DOHH2 (cell line): ENCODE data around the gene GRID2.

Experiments used
- H3F3A ChIP-seq: fragments of 200-600 bp; sonication (generic), shearing (Covaris generic); 2 replicates; pipeline ENCODE4 v1.6.0; 2016; ENCODE audit warnings: antibody characterized with exemption, mild to moderate bottlenecking; ENCODE audit not compliant: control insufficient read depth, insufficient read depth
- H3K27ac ChIP-seq: fragments of 200-600 bp; sonication (generic); 2 replicates; pipeline ENCODE4 v1.5.1; 2014; ENCODE audit warnings: low read depth, mild to moderate bottlenecking, low read length, moderate library complexity
- H3K27me3 ChIP-seq: fragments of 200-600 bp; sonication (generic); 2 replicates; pipeline ENCODE4 v1.6.1; 2014; ENCODE audit warnings: mild to moderate bottlenecking, low read length, mixed read lengths; ENCODE audit not compliant: control insufficient read depth
- H3K36me3 ChIP-seq: fragments of 200-600 bp; sonication (generic); 2 replicates; pipeline ENCODE4 v1.6.1; 2014; ENCODE audit warnings: mild to moderate bottlenecking, low read length, moderate library complexity, mixed read lengths; ENCODE audit not compliant: control insufficient read depth
- H3K4me1 ChIP-seq: fragments of 200-600 bp; sonication (generic); 2 replicates; pipeline ENCODE4 v1.6.1; 2014; ENCODE audit warnings: mild to moderate bottlenecking, low read length, mixed read lengths; ENCODE audit not compliant: control insufficient read depth
- H3K4me2 ChIP-seq: fragments of 200-600 bp; sonication (generic); 2 replicates; pipeline ENCODE4 v1.6.0; 2014; ENCODE audit warnings: mild to moderate bottlenecking, low read length, moderate library complexity
- H3K4me3 ChIP-seq: fragments of 200-600 bp; sonication (generic); 2 replicates; pipeline ENCODE4 v1.5.1; 2014; ENCODE audit warnings: mild to moderate bottlenecking, low read length, mixed read lengths
- H3K79me2 ChIP-seq: fragments of 200-600 bp; sonication (generic); 2 replicates; pipeline ENCODE4 v1.6.1; 2014; ENCODE audit warnings: mild to moderate bottlenecking, low read length, mixed read lengths; ENCODE audit not compliant: control insufficient read depth
- H3K9me2 ChIP-seq: fragments of 200-600 bp; sonication (generic); replicated peaks from 2 replicates; pipeline ENCODE4 v1.6.1; 2014; ENCODE audit warnings: mild to moderate bottlenecking, low read length, mixed read lengths; ENCODE audit not compliant: control insufficient read depth
- H3K9me3 ChIP-seq: fragments of 200-600 bp; sonication (generic); 2 replicates; pipeline ENCODE4 v1.6.1; 2014; ENCODE audit warnings: antibody characterized with exemption, low read length, mixed read lengths; ENCODE audit not compliant: control insufficient read depth, insufficient read depth
- H4K20me1 ChIP-seq: fragments of 200-600 bp; sonication (generic); 2 replicates; pipeline ENCODE4 v1.6.0; 2014; ENCODE audit warnings: low read depth, mild to moderate bottlenecking, antibody characterized with exemption, low read length, moderate library complexity; ENCODE audit not compliant: control insufficient read depth, insufficient read depth
- CTCF ChIP-seq: fragments of 200-600 bp; sonication (generic); IDR thresholded peaks from one replicate; pipeline ENCODE4 v1.5.1; 2014; ENCODE audit warnings: antibody characterized with exemption, mild to moderate bottlenecking, low read depth, low read length; ENCODE audit not compliant: poor library complexity, severe bottlenecking
- EZH2phosphoT487 ChIP-seq: fragments of 200-600 bp; sonication (generic); IDR thresholded peaks from 2 replicates; pipeline ENCODE4 v1.6.1; 2017; ENCODE audit warnings: borderline replicate concordance, mild to moderate bottlenecking, antibody characterized with exemption, low read length, moderate library complexity, mixed read lengths

Gene GRID2

GRCh38 chr4:93451954-93452353 lies 1148.2 kb downstream of the GRID2 start:
- TF ChIP-seq EZH2phosphoT487 = no peak
- no peak for TF ChIP-seq CTCF
- Histone ChIP-seq H3K9me2 (peaks cover 3% of the 10 kb centered on the region; the same call in 1 of the 2 replicates), H3K79me2 (no peaks in the 10 kb centered on the region), H4K20me1 (no peaks in the 10 kb centered on the region), H3K36me3 (no peaks in the 10 kb centered on the region), H3F3A (no peaks in the 10 kb centered on the region), H3K4me1 (no peaks in the 10 kb centered on the region), H3K27ac (no peak overlapping the region), H3K4me2 (no peak overlapping the region), H3K27me3 (no peaks in the 10 kb centered on the region), H3K4me3 (no peak overlapping the region), H3K9me3 (no peaks in the 10 kb centered on the region)

GRCh38 chr4:93461541-93461940 lies 1157.8 kb downstream of the GRID2 start:
- Histone ChIP-seq H3K9me3 (no peaks in the 10 kb centered on the region), H3K36me3 (no peaks in the 10 kb centered on the region), H4K20me1 (no peaks in the 10 kb centered on the region), H3K4me3 (no peak overlapping the region), H3K4me2 (no peak overlapping the region), H3K4me1 (no peaks in the 10 kb centered on the region), H3K27me3 (no peaks in the 10 kb centered on the region), H3F3A (no peaks in the 10 kb centered on the region), H3K79me2 (no peaks in the 10 kb centered on the region), H3K27ac (no peak overlapping the region), H3K9me2 (no peaks in the 10 kb centered on the region)
- TF ChIP-seq CTCF = no peak
- TF ChIP-seq EZH2phosphoT487 = no peak

GRCh38 chr4:93466446-93466845 lies 1162.7 kb downstream of the GRID2 start:
- H4K20me1 ChIP-seq = no peaks in the 10 kb centered on the region
- H3K4me3 ChIP-seq = no peak overlapping the region
- no peak overlapping the region for H3K27ac ChIP-seq
- no peaks in the 10 kb centered on the region for H3K4me1 ChIP-seq
- no peaks in the 10 kb centered on the region for H3K9me3 ChIP-seq
- H3F3A ChIP-seq = no peaks in the 10 kb centered on the region
- H3K4me2 ChIP-seq = no peak overlapping the region
- H3K36me3 ChIP-seq = no peaks in the 10 kb centered on the region
- no peaks in the 10 kb centered on the region for H3K79me2 ChIP-seq
- no peaks in the 10 kb centered on the region for H3K27me3 ChIP-seq
- no peak for TF ChIP-seq EZH2phosphoT487
- TF ChIP-seq CTCF = no peak
- H3K9me2 ChIP-seq = no peaks in the 10 kb centered on the region
